Measurements from ENCODE around the gene AGBL1. TPM values are rescaled to one million over a fixed set of nuclear protein-coding genes. Genes with fewer than 3 reads are reported as not detected.

The AGBL1 gene
- total RNA-seq, 1 experiment from 2014 or later = not detected

DNA sequence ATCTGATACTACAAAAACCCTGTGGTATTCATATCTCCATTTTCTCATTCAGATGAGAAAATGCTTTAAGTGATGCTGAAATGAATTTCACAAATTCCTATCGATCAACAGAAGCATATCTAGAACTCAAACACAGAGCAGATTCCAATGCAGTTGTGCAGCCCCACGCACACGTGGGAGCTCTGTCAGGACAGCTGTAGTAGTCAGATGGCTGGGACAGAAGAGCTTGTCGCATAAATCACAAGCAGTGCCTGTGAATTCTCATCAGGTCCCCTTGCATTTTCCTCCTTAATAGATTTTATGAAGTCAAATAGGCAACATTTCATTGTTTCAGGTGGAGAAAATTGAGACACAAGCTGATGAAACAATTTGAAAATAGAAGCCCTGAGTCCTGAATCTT is 792.3 kb downstream of the AGBL1 start:
- Histone ChIP-seq H3K4ac (ENCODE audit: low read depth, low read length) (no peak overlapping the region), H3T11ph (ENCODE audit: low read length) (no peak overlapping the region), H3K27ac (ENCODE audit: insufficient read length, low read depth, low read length) (no peak overlapping the region), H3K14ac (ENCODE audit: insufficient read depth, low read length) (no peak overlapping the region), H3K23me2 (ENCODE audit: insufficient read length, low read depth, low read length, poor library complexity, severe bottlenecking) (no peaks in the 10 kb centered on the region), H3K79me2 (ENCODE audit: insufficient read depth, low read length) (no peaks in the 10 kb centered on the region), H2AFZ (ENCODE audit: low read length) (no peak overlapping the region), H3K4me2 (ENCODE audit: insufficient read depth, insufficient read length, low read length) (no peak overlapping the region), H2BK5ac (ENCODE audit: insufficient read length, low read length) (no peak overlapping the region), H3K18ac (ENCODE audit: insufficient read length, low read depth, low read length) (no peak overlapping the region), H2AK5ac (ENCODE audit: insufficient read length, low read length) (no peak overlapping the region), H2BK20ac (ENCODE audit: low read depth, low read length, poor library complexity, severe bottlenecking) (no peak overlapping the region), H3K9ac (ENCODE audit: extremely low read depth, insufficient read length, low read length) (no peak overlapping the region), H3K79me1 (ENCODE audit: insufficient read depth, low read depth, low read length, poor library complexity, severe bottlenecking) (no peaks in the 10 kb centered on the region), H2BK15ac (ENCODE audit: low read depth, low read length) (no peak overlapping the region), H2BK12ac (ENCODE audit: insufficient read length, low read depth, low read length) (no peak overlapping the region), H3K4me1 (ENCODE audit: insufficient read depth, low read length) (no peaks in the 10 kb centered on the region; the same call in 1 of the 2 replicates), H3K23ac (ENCODE audit: insufficient read length, low read depth, low read length) (no peak overlapping the region), H3K56ac (ENCODE audit: insufficient read length, low read depth, low read length) (no peak overlapping the region), H4K91ac (ENCODE audit: insufficient read length, low read depth, low read length) (no peak overlapping the region), H4K20me1 (ENCODE audit: control insufficient read depth, insufficient read depth, insufficient read length) (no peaks in the 10 kb centered on the region), H3K27me3 (ENCODE audit: insufficient read depth, low read length) (no peaks in the 10 kb centered on the region), H4K5ac (ENCODE audit: insufficient read length, low read depth, low read length) (no peak overlapping the region), H2BK120ac (ENCODE audit: low read depth, low read length, poor library complexity, severe bottlenecking) (no peak overlapping the region), H4K8ac (replicated peaks; ENCODE audit: insufficient read length, low read depth, low read length) (no peak overlapping the region), H3K9me3 (ENCODE audit: control insufficient read depth, low read depth, low read length) (no peaks in the 10 kb centered on the region)
- H3K4me1 Mint-ChIP-seq = peaks cover 0 to 1% of the 10 kb centered on the region in 2 experiments; a peak in 2 of 4 replicates
- WGBS (ENCODE audit: extremely low coverage, insufficient read length, low lambda C conversion rate) = no CpG with 5 or more reads among the region's 4 CpGs
- H3K36me3 Mint-ChIP-seq (ENCODE audit: insufficient read depth in 1 of 3, low read depth in 3 of 3) = no peaks in the 10 kb centered on the region
- peak overlapping the region in 1 of 3 experiments; percentile 12; a peak in 2 of 7 replicates for H3K27ac Mint-ChIP-seq
- DNase-seq = no peak
- H3K4me3 Mint-ChIP-seq = no peak overlapping the region
- TF ChIP-seq, protein P1, sequence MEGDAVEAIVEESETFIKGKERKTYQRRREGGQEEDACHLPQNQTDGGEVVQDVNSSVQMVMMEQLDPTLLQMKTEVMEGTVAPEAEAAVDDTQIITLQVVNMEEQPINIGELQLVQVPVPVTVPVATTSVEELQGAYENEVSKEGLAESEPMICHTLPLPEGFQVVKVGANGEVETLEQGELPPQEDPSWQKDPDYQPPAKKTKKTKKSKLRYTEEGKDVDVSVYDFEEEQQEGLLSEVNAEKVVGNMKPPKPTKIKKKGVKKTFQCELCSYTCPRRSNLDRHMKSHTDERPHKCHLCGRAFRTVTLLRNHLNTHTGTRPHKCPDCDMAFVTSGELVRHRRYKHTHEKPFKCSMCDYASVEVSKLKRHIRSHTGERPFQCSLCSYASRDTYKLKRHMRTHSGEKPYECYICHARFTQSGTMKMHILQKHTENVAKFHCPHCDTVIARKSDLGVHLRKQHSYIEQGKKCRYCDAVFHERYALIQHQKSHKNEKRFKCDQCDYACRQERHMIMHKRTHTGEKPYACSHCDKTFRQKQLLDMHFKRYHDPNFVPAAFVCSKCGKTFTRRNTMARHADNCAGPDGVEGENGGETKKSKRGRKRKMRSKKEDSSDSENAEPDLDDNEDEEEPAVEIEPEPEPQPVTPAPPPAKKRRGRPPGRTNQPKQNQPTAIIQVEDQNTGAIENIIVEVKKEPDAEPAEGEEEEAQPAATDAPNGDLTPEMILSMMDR (conservative IDR thresholded peaks at IDR 0.05) = no peak
- H3K9me3 Mint-ChIP-seq = no peaks in the 10 kb centered on the region
- H3K27me3 Mint-ChIP-seq (ENCODE audit: low read depth) = no peaks in the 10 kb centered on the region

Measured in H9 (cell line).